A549 (cell line): Measurements from ENCODE around the gene ZC3H12D.

Experiments
- ATOH8 ChIP-seq: fragments of 250-450 bp; sonication (Bioruptor Pico); IDR thresholded peaks from 2 replicates; pipeline ENCODE4 v1.5.0; 2020; ENCODE audit warnings: low read depth, mild to moderate bottlenecking, moderate library complexity
- CHD2 ChIP-seq: fragments of 150-350 bp; IDR thresholded peaks from 2 replicates; pipeline ENCODE4 v1.6.1; 2014; ENCODE audit warnings: low read length; ENCODE audit not compliant: partially characterized antibody
- CTCF ChIP-seq: fragments of >200 bp; sonication (Bioruptor Twin); formaldehyde crosslinking; IDR thresholded peaks from 3 replicates; pipeline ENCODE4 v1.5.1; 2016
- EP300 ChIP-seq, 2 experiments: fragments of >200 bp; sonication (Bioruptor Twin); formaldehyde crosslinking; IDR thresholded peaks; 2 replicates in 1 of 2; 3 replicates in 1 of 2; pipeline ENCODE4 v1.6.1; 2016 to 2017
- GATA3 ChIP-seq: IDR thresholded peaks from 2 replicates; pipeline ENCODE4 v1.6.1; 2012; ENCODE audit warnings: borderline replicate concordance
- HDAC2 ChIP-seq: fragments of 200-600 bp; sonication (generic); IDR thresholded peaks from 2 replicates; pipeline ENCODE4 v1.6.1; 2016
- JUN ChIP-seq, 2 experiments: fragments of >200 bp; sonication (Bioruptor Twin); formaldehyde crosslinking; IDR thresholded peaks; 2 replicates in 1 of 2; 3 replicates in 1 of 2; pipeline ENCODE4 v1.6.1; 2016 to 2017
- KDM1A ChIP-seq: fragments of 200-600 bp; sonication (generic); IDR thresholded peaks from 2 replicates; pipeline ENCODE4 v1.6.1; 2016; ENCODE audit warnings: low read depth, mild to moderate bottlenecking
- KDM5A ChIP-seq: fragments of 200-600 bp; sonication (generic); IDR thresholded peaks from 2 replicates; pipeline ENCODE4 v1.6.1; 2016; ENCODE audit warnings: antibody characterized with exemption, mild to moderate bottlenecking
- MAFK ChIP-seq: fragments of 450-650 bp; IDR thresholded peaks from 2 replicates; pipeline ENCODE4 v1.6.1; 2014; ENCODE audit not compliant: partially characterized antibody
- POLR2A ChIP-seq: IDR thresholded peaks from 2 replicates; pipeline ENCODE4 v1.6.1; 2012; ENCODE audit warnings: mild to moderate bottlenecking, low read length
- REST ChIP-seq: fragments of 200-600 bp; sonication (generic); IDR thresholded peaks from 2 replicates; pipeline ENCODE4 v1.6.1; 2016; ENCODE audit warnings: antibody characterized with exemption, mild to moderate bottlenecking, moderate library complexity
- ZSCAN20 ChIP-seq: fragments of 250-450 bp; sonication (Bioruptor Pico); IDR thresholded peaks from 2 replicates; pipeline ENCODE4 v1.8.0; 2022; ENCODE audit warnings: mild to moderate bottlenecking, moderate library complexity

- TF ChIP-seq ZSCAN20: no peak
- no peak for TF ChIP-seq CTCF
- TF ChIP-seq POLR2A: no peak
- TF ChIP-seq CHD2: no peak
- TF ChIP-seq KDM5A: no peak
- no peak for TF ChIP-seq JUN (IDR thresholded peaks at IDR 0.05)
- no peak for TF ChIP-seq REST
- TF ChIP-seq KDM1A: no peak
- TF ChIP-seq MAFK: no peak
- no peak for TF ChIP-seq GATA3
- no peak for TF ChIP-seq HDAC2
- TF ChIP-seq ATOH8 (CRISPR knock-in tag): no peak
- TF ChIP-seq EP300 (IDR thresholded peaks at IDR 0.05): no peak
Measured at GRCh38 chr6:149441740-149442139, 43.1 kb downstream of the ZC3H12D start.
